Fibroblast of lung (primary cell): ENCODE data around the gene DLGAP1. TPM values are rescaled to one million over a fixed set of nuclear protein-coding genes. Genes with fewer than 3 reads are reported as not detected.

Source experiments
- DNase-seq, 2 donors: peaks; one replicate each; pipeline versions ENCODE4 v3.0.0 to v3.0.0-alpha.2; 2010; ENCODE audit warnings: low read depth in 2 of 2
- H2AFZ ChIP-seq: 2 replicates; pipeline ENCODE4 v1.5.1; 2012; ENCODE audit warnings: low read length, control low read depth, inconsistent platforms
- H3K27ac ChIP-seq: 2 replicates; pipeline ENCODE4 v1.5.1; 2011; ENCODE audit warnings: low read length, control low read depth; ENCODE audit not compliant: insufficient read depth
- H3K27me3 ChIP-seq: 2 replicates; pipeline ENCODE4 v1.5.1; 2011; ENCODE audit warnings: mild to moderate bottlenecking, low read length; ENCODE audit not compliant: control insufficient read depth, insufficient read depth
- H3K36me3 ChIP-seq: 2 replicates; pipeline ENCODE4 v1.5.1; 2011; ENCODE audit warnings: low read length; ENCODE audit not compliant: control insufficient read depth, insufficient read depth
- H3K4me1 ChIP-seq: 2 replicates; pipeline ENCODE4 v1.5.1; 2011; ENCODE audit warnings: low read length; ENCODE audit not compliant: control insufficient read depth, insufficient read depth; ENCODE audit errors: extremely low read depth
- H3K4me2 ChIP-seq: 2 replicates; pipeline ENCODE4 v1.5.1; 2011; ENCODE audit warnings: low read length, control low read depth; ENCODE audit not compliant: insufficient read depth; ENCODE audit errors: extremely low read depth
- H3K4me3 ChIP-seq, 4 experiments: fragments of 200-600 bp in 1 of 4; sonication (generic) in 1 of 4; replicated peaks in 1 of 4; 2 replicates each; pipeline ENCODE4 v1.5.1; 2011 to 2016; ENCODE audit warnings: low read length in 4 of 4, low read depth in 3 of 4, mild to moderate bottlenecking in 3 of 4, control low read depth in 2 of 4, inconsistent platforms in 1 of 4, mixed read lengths in 1 of 4; ENCODE audit not compliant: insufficient read depth in 1 of 4; ENCODE audit errors: control extremely low read depth in 1 of 4
- H3K79me2 ChIP-seq: 2 replicates; pipeline ENCODE4 v1.5.1; 2012; ENCODE audit warnings: mild to moderate bottlenecking, low read length, inconsistent platforms; ENCODE audit not compliant: control insufficient read depth, insufficient read depth
- H3K9ac ChIP-seq: 2 replicates; pipeline ENCODE4 v1.5.1; 2011; ENCODE audit warnings: mild to moderate bottlenecking, low read length, control low read depth; ENCODE audit not compliant: insufficient read depth
- H3K9me3 ChIP-seq: 2 replicates; pipeline ENCODE4 v1.5.1; 2012; ENCODE audit warnings: low read depth, low read length; ENCODE audit not compliant: control insufficient read depth, insufficient read depth
- H4K20me1 ChIP-seq: 2 replicates; pipeline ENCODE4 v1.5.1; 2011; ENCODE audit warnings: low read length; ENCODE audit not compliant: control insufficient read depth, insufficient read depth; ENCODE audit errors: extremely low read depth
- EZH2 ChIP-seq: IDR thresholded peaks from 2 replicates; pipeline ENCODE4 v1.5.1; 2012; ENCODE audit warnings: low read length, control low read depth, mild to moderate bottlenecking; ENCODE audit errors: missing control alignments
- polyA plus RNA-seq, 2 donors: library from polyadenylated mRNA; depleted of rRNA in 1 of 2; stranded (reverse) in 1 of 2; unstranded in 1 of 2; fragments of >200 nt; gene quantifications; 2 replicates each; pipeline ENCODE4 v1.2.1, GENCODE V29; 2011 to 2012; ENCODE audit warnings: missing spikeins in 1 of 2
- total RNA-seq: library from RNA; depleted of rRNA; stranded (reverse); fragments of >200 nt; gene quantifications from 2 replicates; pipeline ENCODE4 v1.2.1, GENCODE V29; 2014
- TF ChIP-seq, protein P1 (sequence below), 2 donors: IDR thresholded peaks in 1 of 2; conservative IDR thresholded peaks in 1 of 2; 1 replicate in 1 of 2; 2 replicates in 1 of 2; pipeline ENCODE4 v1.5.1; 2011 to 2012; ENCODE audit warnings: low read length in 2 of 2, control low read depth in 1 of 2, inconsistent platforms in 1 of 2, low read depth in 1 of 2, mild to moderate bottlenecking in 1 of 2

The DLGAP1 gene
- total and polyA plus RNA-seq, 2 donors (not counting 1 experiment from before 2014, with no cell fraction given): 0.16 to 0.17 TPM

DNA sequence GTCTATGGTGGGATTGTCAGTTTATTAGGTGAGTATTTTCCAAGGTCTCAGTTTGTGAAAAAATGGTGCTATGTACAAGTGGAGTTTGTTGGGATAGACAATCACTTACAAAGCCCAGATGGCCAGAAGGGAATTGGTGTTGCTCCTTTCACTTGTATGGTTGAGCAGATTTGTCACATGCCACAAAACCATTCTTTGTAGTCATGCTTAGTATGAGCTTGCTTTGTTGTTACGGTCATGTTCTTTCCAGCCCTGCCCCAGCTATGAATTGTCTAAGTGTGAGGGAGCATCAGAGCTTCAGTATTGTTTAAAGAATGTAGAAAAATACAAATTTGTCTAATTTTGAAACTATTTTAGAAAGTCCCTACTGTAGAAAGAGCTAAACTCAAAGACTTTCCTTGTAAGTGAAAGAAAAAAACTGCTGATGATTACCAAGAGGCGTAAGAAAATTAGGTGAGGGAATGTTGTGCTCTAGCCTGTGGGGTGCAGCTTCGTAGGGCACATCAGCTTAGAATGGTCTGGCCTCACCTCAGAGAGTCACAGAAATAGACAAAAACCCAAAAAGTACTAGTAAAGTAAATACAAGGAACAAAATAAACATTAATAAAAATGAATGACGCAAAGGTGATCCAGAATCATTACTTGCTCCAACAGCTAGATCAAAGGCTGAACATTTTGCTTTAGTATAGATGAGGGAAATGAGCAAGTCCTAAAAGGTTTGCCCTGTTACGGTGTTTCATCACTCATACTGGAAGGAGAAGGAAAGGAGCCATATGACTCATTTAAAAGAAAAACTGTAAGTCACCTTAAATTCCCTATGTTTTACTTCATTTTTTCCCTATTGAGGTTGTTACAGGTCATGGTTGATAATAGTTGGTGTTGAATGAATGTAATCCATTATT, 995.9 kb downstream of the DLGAP1 start:
- no peak overlapping the region for H3K4me3 ChIP-seq
- H3K4me2 ChIP-seq: no peak overlapping the region
- peaks cover 11% of the 10 kb centered on the region for H3K36me3 ChIP-seq
- H3K79me2 ChIP-seq: peaks cover 40% of the 10 kb centered on the region
- H3K9ac ChIP-seq: no peak overlapping the region
- TF ChIP-seq, protein P1, sequence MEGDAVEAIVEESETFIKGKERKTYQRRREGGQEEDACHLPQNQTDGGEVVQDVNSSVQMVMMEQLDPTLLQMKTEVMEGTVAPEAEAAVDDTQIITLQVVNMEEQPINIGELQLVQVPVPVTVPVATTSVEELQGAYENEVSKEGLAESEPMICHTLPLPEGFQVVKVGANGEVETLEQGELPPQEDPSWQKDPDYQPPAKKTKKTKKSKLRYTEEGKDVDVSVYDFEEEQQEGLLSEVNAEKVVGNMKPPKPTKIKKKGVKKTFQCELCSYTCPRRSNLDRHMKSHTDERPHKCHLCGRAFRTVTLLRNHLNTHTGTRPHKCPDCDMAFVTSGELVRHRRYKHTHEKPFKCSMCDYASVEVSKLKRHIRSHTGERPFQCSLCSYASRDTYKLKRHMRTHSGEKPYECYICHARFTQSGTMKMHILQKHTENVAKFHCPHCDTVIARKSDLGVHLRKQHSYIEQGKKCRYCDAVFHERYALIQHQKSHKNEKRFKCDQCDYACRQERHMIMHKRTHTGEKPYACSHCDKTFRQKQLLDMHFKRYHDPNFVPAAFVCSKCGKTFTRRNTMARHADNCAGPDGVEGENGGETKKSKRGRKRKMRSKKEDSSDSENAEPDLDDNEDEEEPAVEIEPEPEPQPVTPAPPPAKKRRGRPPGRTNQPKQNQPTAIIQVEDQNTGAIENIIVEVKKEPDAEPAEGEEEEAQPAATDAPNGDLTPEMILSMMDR (conservative IDR thresholded peaks at IDR 0.05 in 1 of 2, IDR thresholded peaks at IDR 0.05 in 1 of 2; ENCODE audit: low read depth in 1 of 2, low read length in 2 of 2): no peak
- TF ChIP-seq EZH2: no peak
- no peak overlapping the region for H2AFZ ChIP-seq
- H4K20me1 ChIP-seq: no peaks in the 10 kb centered on the region
- DNase-seq: peak; percentile 61 to 88
- no peaks in the 10 kb centered on the region for H3K9me3 ChIP-seq
- H3K27me3 ChIP-seq: no peaks in the 10 kb centered on the region
- H3K27ac ChIP-seq: peak overlapping the region; percentile 3
- H3K4me1 ChIP-seq: peaks cover 12% of the 10 kb centered on the region

DNA sequence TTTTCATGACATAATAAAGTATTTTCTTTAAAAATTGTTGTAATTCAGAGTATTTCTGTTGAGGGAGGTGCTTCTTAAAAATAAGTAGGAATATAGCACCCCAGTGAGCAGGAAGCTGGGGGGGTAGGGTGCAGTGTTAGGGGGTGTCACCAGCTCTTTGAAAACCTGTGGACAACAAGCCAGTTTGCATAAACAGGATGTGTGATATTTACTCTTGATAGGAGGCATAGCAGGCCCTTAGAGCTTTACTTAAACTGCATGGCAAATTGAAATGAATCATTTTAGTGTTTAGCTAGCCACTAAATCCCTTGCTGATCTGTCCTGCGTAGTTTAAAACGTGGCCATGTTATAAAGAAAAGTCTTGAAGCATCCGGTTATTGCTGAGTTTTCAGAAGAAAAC, 996.7 kb downstream of the DLGAP1 start:
- Histone ChIP-seq H3K4me1 (peaks cover 12% of the 10 kb centered on the region), H3K27ac (no peak overlapping the region), H3K9ac (no peak overlapping the region), H3K36me3 (peaks cover 11% of the 10 kb centered on the region), H3K4me3 (no peak overlapping the region), H4K20me1 (no peaks in the 10 kb centered on the region), H3K4me2 (no peak overlapping the region), H3K79me2 (peaks cover 40% of the 10 kb centered on the region), H3K9me3 (no peaks in the 10 kb centered on the region), H2AFZ (no peak overlapping the region), H3K27me3 (no peaks in the 10 kb centered on the region)
- DNase-seq: peak in 1 of 2 donors; percentile 22
- TF ChIP-seq EZH2: no peak
- TF ChIP-seq, protein P1 (conservative IDR thresholded peaks at IDR 0.05 in 1 of 2, IDR thresholded peaks at IDR 0.05 in 1 of 2; ENCODE audit: low read depth in 1 of 2, low read length in 2 of 2): no peak

DNA sequence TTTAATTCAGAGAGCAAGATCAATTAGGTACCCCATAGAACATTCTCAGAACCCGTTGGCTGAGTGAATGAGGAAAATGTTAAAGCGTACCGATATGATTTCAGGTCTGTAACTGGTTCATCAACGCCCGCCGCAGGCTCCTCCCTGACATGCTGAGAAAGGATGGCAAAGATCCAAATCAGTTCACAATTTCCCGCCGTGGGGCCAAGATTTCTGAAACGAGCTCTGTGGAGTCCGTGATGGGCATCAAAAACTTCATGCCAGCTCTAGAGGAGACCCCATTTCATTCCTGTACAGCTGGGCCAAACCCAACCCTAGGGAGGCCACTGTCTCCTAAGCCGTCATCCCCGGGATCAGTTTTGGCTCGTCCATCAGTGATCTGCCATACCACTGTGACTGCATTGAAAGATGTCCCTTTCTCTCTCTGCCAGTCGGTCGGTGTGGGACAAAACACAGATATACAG, 997.8 kb downstream of the DLGAP1 start:
- DNase-seq: no peak
- Histone ChIP-seq H2AFZ (no peak overlapping the region), H3K9me3 (no peaks in the 10 kb centered on the region), H3K4me1 (peaks cover 12% of the 10 kb centered on the region), H3K27ac (no peak overlapping the region), H4K20me1 (no peaks in the 10 kb centered on the region), H3K79me2 (peaks cover 50% of the 10 kb centered on the region), H3K4me3 (no peak overlapping the region), H3K36me3 (peaks cover 11% of the 10 kb centered on the region), H3K27me3 (no peaks in the 10 kb centered on the region), H3K4me2 (no peak overlapping the region), H3K9ac (no peak overlapping the region)
- TF ChIP-seq EZH2: no peak
- TF ChIP-seq, protein P1 (conservative IDR thresholded peaks at IDR 0.05 in 1 of 2, IDR thresholded peaks at IDR 0.05 in 1 of 2; ENCODE audit: low read depth in 1 of 2, low read length in 2 of 2): no peak
